ENCODE results near the gene SLC7A5. TPM values are rescaled to one million over a fixed set of nuclear protein-coding genes. Genes with fewer than 3 reads are reported as not detected.
A peak's percentile ranks its signal among the peaks of the same experiment; 100 is the strongest.

Gene SLC7A5
- total and polyA plus RNA-seq, 2 of the 13 experiments (the other 11 are each of a cell fraction or from before 2014, with no cell fraction given): 79.6 to 155 TPM

- Histone ChIP-seq H3K9ac (ENCODE audit: insufficient read depth, low read depth, low read length) (peak overlapping the region; percentile 79), H2AFZ (ENCODE audit: low read length) (no peak overlapping the region), H3K27ac (ENCODE audit: extremely low read length, insufficient read depth, low read length) (peak overlapping the region; percentile 98), H3K9me3 (ENCODE audit: low read length) (no peaks in the 10 kb centered on the region), H3K27me3 (ENCODE audit: control insufficient read depth in 1 of 2, insufficient read depth in 2 of 2, low read length in 2 of 2) (no peaks in the 10 kb centered on the region), H3K4me1 (ENCODE audit: insufficient read depth, low read length) (peaks cover 99% of the 10 kb centered on the region), H3K4me2 (ENCODE audit: low read depth, low read length) (peak overlapping the region; percentile 37), H3K36me3 (replicated peaks in 1 of 2; ENCODE audit: control insufficient read depth in 1 of 2, insufficient read depth in 2 of 2, low read length in 2 of 2) (peaks cover 34 to 58% of the 10 kb centered on the region in 2 experiments), H3K4me3 (replicated peaks in 1 of 3; ENCODE audit: insufficient read depth in 1 of 3, low read depth in 2 of 3, low read length in 3 of 3) (no peak overlapping the region; a peak in 1 of 6 replicates), H3K79me2 (ENCODE audit: insufficient read depth, low read length) (peaks cover 80% of the 10 kb centered on the region), H4K20me1 (ENCODE audit: insufficient read depth, low read length) (no peaks in the 10 kb centered on the region)
- ATAC-seq: peak; percentile 69
- intact Hi-C loops (cut with micrococcal nuclease; ENCODE audit: unreplicated experiment) (loop anchor here (1.0 to 10.0 kb wide), 2 partner anchors 21 to 466 kb away; partner anchors contain the start of gene FBXO31), in situ Hi-C loops (cut with HindIII; ENCODE audit: extremely low pct_ligation_motif_present, low pct_unique_long_range_greater_than_20kb) (loop anchor here (5.0 to 25.0 kb wide), 2 partner anchors 73 to 463 kb away; partner anchors contain the start of genes FBXO31 and MAP1LC3B)
- ChIA-PET POLR2A (interaction anchor here (0.6 to 9.4 kb wide), 16 partner anchors 9 to 654 kb away, joined by 3 to 399 read pairs (median 4); partner anchors contain the start of genes BANP, CA5A, KLHDC4 and SLC7A5), CTCF (ENCODE audit: low intra/inter-chr PET ratio, low total read pairs) (interaction anchor here (0.6 to 5.4 kb wide), 4 partner anchors 16 to 72 kb away, joined by 3 to 47 read pairs (median 23); no protein-coding TSS in a partner anchor)
- no TSS peak for BruUV-seq (replicated peaks)
- peak; percentile 91 for DNase-seq (ENCODE audit: low spot score)
- peak; percentile 42 for FAIRE-seq
- 39% methylated on average over 15 of the region's 25 CpGs for WGBS (ENCODE audit: low lambda C conversion rate)
- peak; percentile 87 for TF ChIP-seq BCL3 (CRISPR knock-in tag; IDR thresholded peaks at IDR 0.05)
- peak; percentile 25; the same call in 1 of the 2 replicates for TF ChIP-seq ZNF619 (CRISPR knock-in tag; IDR thresholded peaks at IDR 0.05)
- no peak for TF ChIP-seq ONECUT2 (CRISPR knock-in tag; IDR thresholded peaks at IDR 0.05)
- peak; percentile 88; the same call in 1 of the 2 replicates for TF ChIP-seq ZNF761 (CRISPR knock-in tag; conservative IDR thresholded peaks at IDR 0.05)
- TF ChIP-seq GLMP (CRISPR knock-in tag; IDR thresholded peaks at IDR 0.05; ENCODE audit: borderline replicate concordance): no peak
- TF ChIP-seq UBTF (CRISPR knock-in tag; IDR thresholded peaks at IDR 0.05): peak; percentile 98
- TF ChIP-seq AGO1 (IDR thresholded peaks at IDR 0.05; ENCODE audit: low read depth, low read length, poor library complexity, severe bottlenecking): peak; percentile 83
- TF ChIP-seq ZNF207 (IDR thresholded peaks at IDR 0.05; ENCODE audit: borderline replicate concordance): no peak
- TF ChIP-seq ZSCAN21 (CRISPR knock-in tag; IDR thresholded peaks at IDR 0.05; ENCODE audit: borderline replicate concordance): peak; percentile 98
- TF ChIP-seq ZNF775 (CRISPR knock-in tag; IDR thresholded peaks at IDR 0.05; ENCODE audit: borderline replicate concordance): no peak
- peak; percentile 37; the same call in 1 of the 2 replicates for TF ChIP-seq ZNF839 (CRISPR knock-in tag; IDR thresholded peaks at IDR 0.05; ENCODE audit: borderline replicate concordance)
- TF ChIP-seq ZFP36 (IDR thresholded peaks at IDR 0.05; ENCODE audit: borderline replicate concordance, low read depth, low read length, partially characterized antibody): peak; percentile 21
- peak; percentile 88; the same call in 1 of the 2 replicates for TF ChIP-seq THRA (CRISPR knock-in tag; IDR thresholded peaks at IDR 0.05; ENCODE audit: borderline replicate concordance)
These were observed 19.0 kb downstream of the SLC7A5 start for GRCh38 chr16:87850009-87851006.
